ENCODE measurements around the gene RNF31.

RNF31 gene

GRCh38 chr14:24172871-24173281, 25.6 kb downstream of the RNF31 start:
- Histone ChIP-seq H3K27ac (ENCODE audit: low read depth in 2 of 2, low read length in 2 of 2) (no peak overlapping the region), H3K4me3 (ENCODE audit: low read length in 2 of 2) (no peak overlapping the region), H3K9ac (ENCODE audit: low read depth in 1 of 2, low read length in 2 of 2) (no peak overlapping the region), H3K9me3 (ENCODE audit: control insufficient read depth in 2 of 2, low read length in 2 of 2) (no peaks in the 10 kb centered on the region), H3K27me3 (ENCODE audit: control insufficient read depth in 2 of 2, insufficient read depth in 2 of 2, low read length in 2 of 2) (no peaks in the 10 kb centered on the region), H3K36me3 (ENCODE audit: control insufficient read depth in 2 of 2, insufficient read depth in 2 of 2, low read length in 2 of 2) (peaks cover 9 to 28% of the 10 kb centered on the region in 2 donors), H3K4me1 (ENCODE audit: control insufficient read depth in 2 of 2, insufficient read depth in 2 of 2, low read length in 2 of 2) (no peaks in the 10 kb centered on the region)

DNA sequence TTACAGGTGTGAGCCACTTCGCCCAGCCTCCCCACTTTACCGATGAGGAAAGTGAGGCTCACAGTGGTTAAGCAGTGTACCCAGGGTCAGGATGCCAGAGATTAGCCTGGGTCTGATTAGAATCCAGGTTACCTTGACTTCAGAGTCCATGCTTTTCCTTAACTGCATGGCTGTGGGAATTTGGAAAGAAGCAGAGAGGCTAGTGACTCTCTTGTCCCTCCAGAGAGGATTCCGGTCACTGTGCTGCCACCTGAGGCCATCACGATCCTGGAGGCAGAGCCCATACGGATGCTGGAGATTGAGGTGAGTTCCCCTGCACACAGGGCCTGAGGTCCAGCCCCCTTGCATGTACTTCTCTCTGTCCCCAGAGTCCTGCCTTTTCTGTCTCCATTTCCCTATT, 29.3 kb downstream of the RNF31 start:
- Histone ChIP-seq H3K27me3 (ENCODE audit: control insufficient read depth in 2 of 2, insufficient read depth in 2 of 2, low read length in 2 of 2) (no peaks in the 10 kb centered on the region), H3K36me3 (ENCODE audit: control insufficient read depth in 2 of 2, insufficient read depth in 2 of 2, low read length in 2 of 2) (peaks cover 41 to 51% of the 10 kb centered on the region in 2 donors), H3K4me1 (ENCODE audit: control insufficient read depth in 2 of 2, insufficient read depth in 2 of 2, low read length in 2 of 2) (no peaks in the 10 kb centered on the region), H3K9ac (ENCODE audit: low read depth in 1 of 2, low read length in 2 of 2) (no peak overlapping the region), H3K4me3 (ENCODE audit: low read length in 2 of 2) (no peak overlapping the region), H3K9me3 (ENCODE audit: control insufficient read depth in 2 of 2, low read length in 2 of 2) (no peaks in the 10 kb centered on the region), H3K27ac (ENCODE audit: low read depth in 2 of 2, low read length in 2 of 2) (no peak overlapping the region)

- Histone ChIP-seq H3K9me3 (ENCODE audit: control insufficient read depth in 2 of 2, low read length in 2 of 2) (no peaks in the 10 kb centered on the region), H3K4me3 (ENCODE audit: low read length in 2 of 2) (no peak overlapping the region), H3K36me3 (ENCODE audit: control insufficient read depth in 2 of 2, insufficient read depth in 2 of 2, low read length in 2 of 2) (peaks cover 44 to 57% of the 10 kb centered on the region in 2 donors), H3K27me3 (ENCODE audit: control insufficient read depth in 2 of 2, insufficient read depth in 2 of 2, low read length in 2 of 2) (no peaks in the 10 kb centered on the region), H3K4me1 (ENCODE audit: control insufficient read depth in 2 of 2, insufficient read depth in 2 of 2, low read length in 2 of 2) (no peaks in the 10 kb centered on the region), H3K9ac (ENCODE audit: low read depth in 1 of 2, low read length in 2 of 2) (no peak overlapping the region), H3K27ac (ENCODE audit: low read depth in 2 of 2, low read length in 2 of 2) (no peak overlapping the region)
These were observed 29.9 kb downstream of the RNF31 start for GRCh38 chr14:24177041-24177825.

- Histone ChIP-seq H3K9me3 (ENCODE audit: control insufficient read depth in 2 of 2, low read length in 2 of 2) (no peaks in the 10 kb centered on the region), H3K4me1 (ENCODE audit: control insufficient read depth in 2 of 2, insufficient read depth in 2 of 2, low read length in 2 of 2) (no peaks in the 10 kb centered on the region), H3K36me3 (ENCODE audit: control insufficient read depth in 2 of 2, insufficient read depth in 2 of 2, low read length in 2 of 2) (peaks cover 44 to 64% of the 10 kb centered on the region in 2 donors), H3K9ac (ENCODE audit: low read depth in 1 of 2, low read length in 2 of 2) (no peak overlapping the region), H3K27me3 (ENCODE audit: control insufficient read depth in 2 of 2, insufficient read depth in 2 of 2, low read length in 2 of 2) (no peaks in the 10 kb centered on the region), H3K4me3 (ENCODE audit: low read length in 2 of 2) (no peak overlapping the region), H3K27ac (ENCODE audit: low read depth in 2 of 2, low read length in 2 of 2) (no peak overlapping the region)
These were observed 30.6 kb downstream of the RNF31 start for GRCh38 chr14:24177891-24178290.

- H3K4me1 ChIP-seq (ENCODE audit: control insufficient read depth in 2 of 2, insufficient read depth in 2 of 2, low read length in 2 of 2), result no peaks in the 10 kb centered on the region
- H3K27ac ChIP-seq (ENCODE audit: low read depth in 2 of 2, low read length in 2 of 2), result no peak overlapping the region
- peaks cover 46 to 64% of the 10 kb centered on the region in 2 donors for H3K36me3 ChIP-seq (ENCODE audit: control insufficient read depth in 2 of 2, insufficient read depth in 2 of 2, low read length in 2 of 2)
- H3K27me3 ChIP-seq (ENCODE audit: control insufficient read depth in 2 of 2, insufficient read depth in 2 of 2, low read length in 2 of 2), result no peaks in the 10 kb centered on the region
- no peaks in the 10 kb centered on the region for H3K9me3 ChIP-seq (ENCODE audit: control insufficient read depth in 2 of 2, low read length in 2 of 2)
- no peak overlapping the region for H3K9ac ChIP-seq (ENCODE audit: low read depth in 1 of 2, low read length in 2 of 2)
- no peak overlapping the region for H3K4me3 ChIP-seq (ENCODE audit: low read length in 2 of 2)
These were observed 31.3 kb downstream of the RNF31 start for GRCh38 chr14:24178399-24179178.

DNA sequence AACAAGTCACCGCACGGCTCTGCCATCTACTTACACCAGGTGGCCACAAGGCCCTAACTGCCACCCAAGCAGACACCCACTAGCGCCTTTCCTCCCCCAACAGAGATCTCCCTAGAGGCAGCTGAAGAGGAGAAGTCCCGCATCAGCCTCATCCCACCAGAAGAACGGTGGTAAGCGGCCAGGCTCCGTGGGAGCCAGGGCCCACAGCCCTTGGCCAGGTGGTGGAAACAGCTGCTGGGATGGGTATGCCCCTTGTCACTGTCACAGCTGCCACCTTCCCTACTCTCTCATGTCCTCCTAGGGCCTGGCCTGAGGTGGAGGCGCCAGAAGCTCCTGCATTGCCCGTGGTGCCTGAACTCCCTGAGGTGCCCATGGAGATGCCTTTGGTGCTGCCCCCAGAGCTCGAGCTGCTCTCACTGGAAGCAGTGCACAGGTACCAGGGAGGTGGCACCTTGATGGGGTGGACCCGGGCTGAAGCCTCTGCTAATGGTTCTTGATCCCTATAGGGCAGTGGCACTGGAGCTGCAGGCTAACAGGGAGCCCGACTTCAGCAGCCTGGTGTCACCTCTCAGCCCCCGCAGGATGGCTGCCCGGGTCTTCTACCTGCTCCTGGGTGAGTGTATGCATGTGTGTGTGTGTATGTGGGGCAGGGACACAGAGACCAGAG, 32.1 kb downstream of the RNF31 start:
- no peaks in the 10 kb centered on the region for H3K4me1 ChIP-seq (ENCODE audit: control insufficient read depth in 2 of 2, insufficient read depth in 2 of 2, low read length in 2 of 2)
- H3K4me3 ChIP-seq (ENCODE audit: low read length in 2 of 2), result no peak overlapping the region
- H3K27ac ChIP-seq (ENCODE audit: low read depth in 2 of 2, low read length in 2 of 2), result peak overlapping the region in 1 of 2 donors; percentile 16
- H3K9ac ChIP-seq (ENCODE audit: low read depth in 1 of 2, low read length in 2 of 2), result no peak overlapping the region
- H3K36me3 ChIP-seq (ENCODE audit: control insufficient read depth in 2 of 2, insufficient read depth in 2 of 2, low read length in 2 of 2), result peaks cover 51 to 70% of the 10 kb centered on the region in 2 donors
- no peaks in the 10 kb centered on the region for H3K27me3 ChIP-seq (ENCODE audit: control insufficient read depth in 2 of 2, insufficient read depth in 2 of 2, low read length in 2 of 2)
- no peaks in the 10 kb centered on the region for H3K9me3 ChIP-seq (ENCODE audit: control insufficient read depth in 2 of 2, low read length in 2 of 2)

- no peaks in the 10 kb centered on the region for H3K27me3 ChIP-seq (ENCODE audit: control insufficient read depth in 2 of 2, insufficient read depth in 2 of 2, low read length in 2 of 2)
- peak overlapping the region in 1 of 2 donors; percentile 38 for H3K27ac ChIP-seq (ENCODE audit: low read depth in 2 of 2, low read length in 2 of 2)
- no peak overlapping the region for H3K4me3 ChIP-seq (ENCODE audit: low read length in 2 of 2)
- H3K4me1 ChIP-seq (ENCODE audit: control insufficient read depth in 2 of 2, insufficient read depth in 2 of 2, low read length in 2 of 2), result no peaks in the 10 kb centered on the region
- H3K9me3 ChIP-seq (ENCODE audit: control insufficient read depth in 2 of 2, low read length in 2 of 2), result no peaks in the 10 kb centered on the region
- H3K9ac ChIP-seq (ENCODE audit: low read depth in 1 of 2, low read length in 2 of 2), result no peak overlapping the region
- peaks cover 55 to 75% of the 10 kb centered on the region in 2 donors for H3K36me3 ChIP-seq (ENCODE audit: control insufficient read depth in 2 of 2, insufficient read depth in 2 of 2, low read length in 2 of 2)
These were observed 32.9 kb downstream of the RNF31 start for GRCh38 chr14:24179961-24180796.

GRCh38 chr14:24181371-24182077, 34.2 kb downstream of the RNF31 start:
- H3K9ac ChIP-seq (ENCODE audit: low read depth in 1 of 2, low read length in 2 of 2), result no peak overlapping the region
- H3K4me3 ChIP-seq (ENCODE audit: low read length in 2 of 2), result no peak overlapping the region
- H3K36me3 ChIP-seq (ENCODE audit: control insufficient read depth in 2 of 2, insufficient read depth in 2 of 2, low read length in 2 of 2), result peaks cover 58 to 85% of the 10 kb centered on the region in 2 donors
- H3K27me3 ChIP-seq (ENCODE audit: control insufficient read depth in 2 of 2, insufficient read depth in 2 of 2, low read length in 2 of 2), result no peaks in the 10 kb centered on the region
- no peaks in the 10 kb centered on the region for H3K4me1 ChIP-seq (ENCODE audit: control insufficient read depth in 2 of 2, insufficient read depth in 2 of 2, low read length in 2 of 2)
- no peaks in the 10 kb centered on the region for H3K9me3 ChIP-seq (ENCODE audit: control insufficient read depth in 2 of 2, low read length in 2 of 2)
- no peak overlapping the region for H3K27ac ChIP-seq (ENCODE audit: low read depth in 2 of 2, low read length in 2 of 2)

Data from mucosa of rectum (tissue), 2 donors.